Measurements from ENCODE around the gene DCC.
"Not testable (repeated sequence)": the region's sequence is repeated elsewhere in the genome, so short reads cannot be mapped to it uniquely, and the experiment has no call there.

DCC gene

GRCh38 chr18:53467756-53468155, 1127.8 kb downstream of the DCC start:
- no peak for TF ChIP-seq CTCF (conservative IDR thresholded peaks at IDR 0.05)
- no peak overlapping the region for H3K27ac ChIP-seq

- H3K27ac ChIP-seq, result not testable (repeated sequence)
These were observed 1128.2 kb downstream of the DCC start for GRCh38 chr18:53468173-53468572.

GRCh38 chr18:53472546-53472945, 1132.5 kb downstream of the DCC start:
- no peak for TF ChIP-seq CTCF (conservative IDR thresholded peaks at IDR 0.05)
- H3K27ac ChIP-seq, result no peak overlapping the region

GRCh38 chr18:53478155-53478554, 1138.2 kb downstream of the DCC start:
- no peak for TF ChIP-seq CTCF (conservative IDR thresholded peaks at IDR 0.05)
- H3K27ac ChIP-seq, result no peak overlapping the region

- no peak overlapping the region for H3K27ac ChIP-seq
- no peak for TF ChIP-seq CTCF (conservative IDR thresholded peaks at IDR 0.05)
These were observed 1146.3 kb downstream of the DCC start for GRCh38 chr18:53486296-53486695.

- H3K27ac ChIP-seq, result no peak overlapping the region
- no peak for TF ChIP-seq CTCF (conservative IDR thresholded peaks at IDR 0.05)
These were observed 1149.3 kb downstream of the DCC start for GRCh38 chr18:53489266-53489665.

- no peak for TF ChIP-seq CTCF (conservative IDR thresholded peaks at IDR 0.05)
- H3K27ac ChIP-seq, result no peak overlapping the region
These were observed 1150.0 kb downstream of the DCC start for GRCh38 chr18:53490019-53490418.

- no peak overlapping the region for H3K27ac ChIP-seq
- TF ChIP-seq CTCF (conservative IDR thresholded peaks at IDR 0.05), result no peak
These were observed 1156.0 kb downstream of the DCC start for GRCh38 chr18:53496028-53496427.
